GM15510 (cell line): Measurements from ENCODE around the gene FOXB2.

Experiments used
- POLR2A ChIP-seq: IDR thresholded peaks from 3 replicates; pipeline ENCODE4 v1.6.1; 2011; ENCODE audit warnings: borderline replicate concordance; ENCODE audit not compliant: insufficient read length; ENCODE audit errors: extremely low read depth

FOXB2 gene

DNA sequence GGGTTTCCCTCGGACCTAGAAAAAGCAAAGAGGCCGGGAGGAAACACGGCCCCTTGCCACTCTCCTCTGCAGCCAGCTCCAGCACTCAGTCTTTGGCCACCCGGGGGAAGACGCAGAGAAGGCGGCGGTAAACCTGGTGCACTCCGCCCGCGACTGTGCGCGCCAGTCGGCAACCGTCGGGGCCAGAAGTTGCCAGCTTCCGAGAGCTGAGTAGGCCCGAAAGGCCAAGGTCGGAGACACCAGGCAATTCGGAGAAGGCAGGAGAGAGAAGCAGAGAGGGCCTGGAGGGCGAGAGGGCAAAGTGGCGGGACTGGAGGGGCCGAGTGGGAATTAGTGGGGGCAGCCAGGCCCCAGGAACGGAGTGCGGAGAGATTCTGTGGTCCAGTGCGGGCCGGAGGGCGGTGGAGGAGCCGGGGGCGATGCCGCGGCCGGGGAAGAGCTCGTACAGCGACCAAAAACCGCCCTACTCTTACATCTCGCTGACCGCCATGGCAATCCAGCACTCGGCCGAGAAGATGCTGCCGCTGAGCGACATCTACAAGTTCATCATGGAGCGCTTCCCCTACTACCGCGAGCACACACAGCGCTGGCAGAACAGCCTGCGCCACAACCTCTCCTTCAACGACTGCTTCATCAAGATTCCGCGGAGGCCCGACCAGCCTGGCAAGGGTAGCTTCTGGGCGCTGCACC is at the start of gene FOXB2:
FOXB2 (plus strand) TSS at position 420 of the 690 bp plus-strand sequence; CDS start at position 420, 0 bp downstream.
- no peak for TF ChIP-seq POLR2A

- no peak for TF ChIP-seq POLR2A
Measured at GRCh38 chr9:76969716-76970115, 49.7 kb upstream of the FOXB2 start.

DNA sequence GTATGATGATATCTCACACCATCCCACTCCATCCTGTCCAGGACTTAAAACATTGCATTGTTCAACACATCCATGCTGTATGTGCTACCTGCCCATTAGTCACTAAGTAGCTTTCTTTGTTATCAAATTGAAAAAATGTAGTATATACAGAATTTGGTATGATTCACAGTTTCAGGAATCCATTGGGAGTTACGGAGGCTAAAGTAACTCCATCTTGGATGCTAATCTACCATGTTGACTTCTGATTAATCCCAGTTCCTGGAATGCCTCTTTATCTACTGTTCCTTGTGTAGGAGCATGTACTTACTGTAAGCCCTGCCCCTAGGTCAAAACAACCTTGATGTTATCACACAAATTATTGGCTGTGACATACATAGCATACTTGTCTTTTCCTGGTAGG is 38.9 kb upstream of the FOXB2 start:
- no peak for TF ChIP-seq POLR2A

DNA sequence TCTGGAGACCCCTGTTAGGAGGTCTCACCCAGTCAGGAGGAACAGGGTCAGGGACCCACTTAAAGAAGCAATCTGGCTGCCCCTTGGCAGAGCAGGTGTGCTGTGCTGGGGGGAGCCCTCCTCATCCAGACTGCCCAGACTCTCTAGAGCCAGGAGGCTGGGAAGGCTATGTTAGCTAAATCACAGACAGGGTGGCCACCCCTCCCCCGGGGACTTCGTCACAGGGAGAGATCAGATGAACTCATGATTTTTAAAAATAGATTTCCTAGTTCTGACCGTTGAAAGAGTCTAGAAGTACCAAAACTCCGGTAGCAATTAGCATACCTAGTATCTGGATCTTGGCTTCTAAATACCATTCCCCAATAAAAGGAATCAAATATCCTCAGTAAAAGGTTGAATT is 35.0 kb upstream of the FOXB2 start:
- no peak for TF ChIP-seq POLR2A

- no peak for TF ChIP-seq POLR2A
Measured at GRCh38 chr9:76985581-76985980, 33.9 kb upstream of the FOXB2 start.

GRCh38 chr9:76987594-76988200 is 31.8 kb upstream of the FOXB2 start:
- TF ChIP-seq POLR2A, result no peak

DNA sequence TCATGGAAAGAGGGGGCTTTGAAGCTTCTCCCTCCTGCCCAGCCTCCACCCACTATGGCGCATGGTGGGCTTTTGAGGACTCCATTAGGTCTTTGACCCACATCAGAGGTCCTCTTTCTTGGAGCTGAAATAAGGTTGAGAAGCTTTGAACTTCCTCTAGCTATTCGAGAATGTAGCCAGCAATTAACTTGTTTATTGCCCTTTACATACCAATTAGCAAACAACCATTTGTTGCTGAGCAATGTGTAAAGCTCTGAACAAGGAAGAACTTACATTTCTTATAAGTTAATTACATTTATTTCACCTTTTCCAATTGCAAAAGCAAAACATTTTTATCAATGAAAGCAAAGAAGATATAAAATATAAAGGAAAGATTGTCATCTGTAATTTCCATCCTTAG is 30.5 kb upstream of the FOXB2 start:
- no peak for TF ChIP-seq POLR2A

GRCh38 chr9:76989501-76989900 is 30.0 kb upstream of the FOXB2 start:
- no peak for TF ChIP-seq POLR2A

- TF ChIP-seq POLR2A, result no peak
Measured at GRCh38 chr9:76996700-76997099, 22.8 kb upstream of the FOXB2 start.

DNA sequence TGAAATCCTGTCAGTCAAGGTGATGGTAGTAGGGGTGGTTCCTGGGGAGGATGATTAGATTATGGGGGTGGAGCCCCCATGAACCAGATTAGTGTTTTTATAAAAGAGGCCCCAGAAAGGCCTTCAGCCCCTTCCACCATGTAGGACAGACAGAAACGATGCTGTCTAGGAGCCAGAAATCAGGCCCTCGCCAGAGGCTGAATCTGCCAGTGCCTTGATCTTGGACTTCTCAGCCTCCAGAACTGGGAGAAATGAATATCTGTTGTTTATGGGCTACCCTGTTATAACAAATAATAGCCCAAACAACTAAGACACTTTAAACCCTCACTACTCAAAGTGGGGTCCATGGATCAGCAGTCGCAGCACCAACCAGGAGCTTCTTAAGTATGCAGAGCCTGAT is 20.2 kb upstream of the FOXB2 start:
- no peak for TF ChIP-seq POLR2A

- TF ChIP-seq POLR2A, result no peak
Measured at GRCh38 chr9:77000330-77000729, 19.1 kb upstream of the FOXB2 start.

- TF ChIP-seq POLR2A, result no peak
Measured at GRCh38 chr9:77003366-77003765, 16.1 kb upstream of the FOXB2 start.

- no peak for TF ChIP-seq POLR2A
Measured at GRCh38 chr9:77005216-77005615, 14.2 kb upstream of the FOXB2 start.

DNA sequence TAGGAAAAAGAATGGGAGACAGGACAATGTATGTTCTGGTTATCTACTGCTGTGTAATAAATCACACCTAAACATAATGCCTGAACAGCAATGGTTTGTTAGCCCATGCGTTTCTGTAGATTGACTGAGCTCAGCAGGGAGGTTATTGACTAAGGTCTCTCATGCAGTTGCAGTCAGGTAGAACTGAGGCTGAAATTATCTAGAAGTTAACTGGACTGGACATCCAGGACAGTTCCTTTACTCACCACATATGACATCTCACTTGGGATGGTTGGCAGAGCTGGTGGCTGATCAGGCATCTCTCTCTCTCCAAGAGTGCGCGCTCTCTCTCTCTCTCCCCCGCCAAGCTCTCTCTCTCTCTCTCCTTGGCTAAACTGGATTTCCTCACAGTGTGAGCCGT is 8.9 kb upstream of the FOXB2 start:
- no peak for TF ChIP-seq POLR2A

DNA sequence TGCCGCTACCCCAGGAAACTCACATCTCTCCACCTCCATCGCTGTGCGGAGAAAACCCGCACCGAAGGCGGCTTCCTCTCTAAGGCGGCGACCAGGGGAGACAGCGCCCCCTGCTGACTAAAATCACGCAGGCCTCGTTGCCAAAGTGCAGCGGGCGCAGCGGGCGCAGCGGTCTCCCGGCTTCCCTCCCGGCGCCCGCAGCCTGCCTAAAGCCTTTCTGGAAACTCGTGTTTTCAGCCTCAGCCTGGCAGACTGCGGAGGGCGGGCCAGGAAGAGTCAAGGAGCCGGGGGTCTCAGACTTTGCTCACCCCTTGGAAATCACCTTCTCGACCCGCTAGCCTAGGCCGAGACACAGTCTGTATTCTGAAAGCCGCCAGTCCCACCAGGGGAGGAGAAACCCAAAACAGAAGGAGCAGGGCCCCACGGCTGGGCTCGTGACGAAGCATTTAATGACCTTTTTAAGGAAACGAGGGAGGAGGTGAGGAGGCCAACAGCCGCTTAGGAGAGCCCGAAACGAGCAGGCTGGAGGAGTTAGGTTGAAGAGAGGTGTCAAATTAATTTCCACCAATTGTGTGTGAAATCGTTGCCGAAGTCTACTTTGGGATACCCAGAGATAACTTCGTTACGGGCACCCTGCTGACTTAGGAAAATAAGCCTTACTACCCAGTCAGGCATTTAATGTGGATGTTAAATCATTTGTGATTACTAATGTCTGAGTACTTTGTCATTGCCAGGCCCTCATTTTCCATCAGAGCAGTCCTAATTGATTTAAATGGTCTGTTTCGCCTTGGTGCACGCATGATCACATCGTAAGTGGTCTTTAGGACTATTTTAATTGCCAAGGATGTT is 7.3 kb upstream of the FOXB2 start:
- TF ChIP-seq POLR2A, result no peak
